IMR-90 (cell line): Measurements from ENCODE around the gene TENM4. TPM values are rescaled to one million over a fixed set of nuclear protein-coding genes. Genes with fewer than 3 reads are reported as not detected.

ENCODE experiments used
- ATAC-seq: fragments of 200-7000 bp; cut with Tn5 transposase; 2 replicates; pipeline ENCODE4 v1.9.1; 2020; ENCODE audit warnings: low read depth, mild to moderate bottlenecking, moderate library complexity
- BruUV-seq: library from RNA; stranded (reverse); fragments of 400-500 nt; replicated peaks from 2 replicates; lab custom pipeline; 2021; lab: Mats Ljungman, UMichigan
- CTCF ChIA-PET: fragments of 300-600 bp; formaldehyde crosslinking; extraction: SDS; loops from one replicate; lab custom pipeline; 2021; ENCODE audit warnings: antibody characterized with exemption; lab: Yijun Ruan, JAX
- POLR2A ChIA-PET: fragments of 300-600 bp; sonication (Branson Sonifier 250); formaldehyde crosslinking; loops from one replicate; lab custom pipeline; 2022; ENCODE audit warnings: antibody characterized with exemption; ENCODE audit not compliant: unreplicated experiment; lab: Charles Lee
- DNase-seq: peaks from one replicate; pipeline ENCODE4 v3.0.0; 2013
- H2AFZ ChIP-seq: replicated peaks from 2 replicates; pipeline ENCODE3; 2013; ENCODE audit warnings: low read length, mild to moderate bottlenecking; ENCODE audit not compliant: poor library complexity
- H2AK5ac ChIP-seq: 2 replicates; pipeline ENCODE4 v1.6.1; 2013; ENCODE audit warnings: low read depth, low read length, inconsistent platforms
- H2AK9ac ChIP-seq: replicated peaks from 2 replicates; pipeline ENCODE3; 2013; ENCODE audit warnings: mild to moderate bottlenecking, low read depth, low read length, moderate library complexity; ENCODE audit not compliant: poor library complexity
- H2BK120ac ChIP-seq: 2 replicates; pipeline ENCODE4 v1.6.1; 2013; ENCODE audit warnings: low read depth, low read length, inconsistent platforms
- H2BK15ac ChIP-seq: 3 replicates; pipeline ENCODE4 v1.6.1; 2013; ENCODE audit warnings: low read depth, low read length, inconsistent platforms
- H2BK20ac ChIP-seq: 2 replicates; pipeline ENCODE4 v1.6.1; 2013; ENCODE audit warnings: low read depth, mild to moderate bottlenecking, inconsistent platforms, low read length, moderate library complexity
- H2BK5ac ChIP-seq: 2 replicates; pipeline ENCODE4 v1.6.1; 2013; ENCODE audit warnings: mild to moderate bottlenecking, low read depth, low read length, inconsistent platforms; ENCODE audit not compliant: poor library complexity, severe bottlenecking
- H3K14ac ChIP-seq: replicated peaks from 2 replicates; pipeline ENCODE4 v1.6.1; 2013; ENCODE audit warnings: low read depth, low read length, inconsistent platforms
- H3K18ac ChIP-seq: 2 replicates; pipeline ENCODE4 v1.6.1; 2013; ENCODE audit warnings: low read depth, low read length, control low read depth
- H3K23ac ChIP-seq: 2 replicates; pipeline ENCODE4 v1.6.1; 2013; ENCODE audit warnings: low read depth, low read length, inconsistent platforms
- H3K27ac ChIP-seq: 2 replicates; pipeline ENCODE4 v1.5.1; 2013; ENCODE audit warnings: mild to moderate bottlenecking, control low read depth, low read length; ENCODE audit not compliant: insufficient read depth
- H3K27me3 ChIP-seq: 2 replicates; pipeline ENCODE4 v1.6.1; 2013; ENCODE audit warnings: low read length; ENCODE audit not compliant: control insufficient read depth, insufficient read depth
- H3K36me3 ChIP-seq: 2 replicates; pipeline ENCODE4 v1.6.1; 2013; ENCODE audit warnings: low read length, mixed read lengths; ENCODE audit not compliant: control insufficient read depth, insufficient read depth
- H3K4ac ChIP-seq: 2 replicates; pipeline ENCODE4 v1.6.1; 2013; ENCODE audit warnings: low read depth, low read length, inconsistent platforms
- H3K4me1 ChIP-seq: 2 replicates; pipeline ENCODE4 v1.6.1; 2013; ENCODE audit warnings: low read length, mixed read lengths; ENCODE audit not compliant: control insufficient read depth, insufficient read depth
- H3K4me2 ChIP-seq: 2 replicates; pipeline ENCODE4 v1.6.1; 2013; ENCODE audit warnings: low read depth, mild to moderate bottlenecking, control low read depth, low read length, moderate library complexity
- H3K4me3 ChIP-seq: 2 replicates; pipeline ENCODE4 v1.5.1; 2013; ENCODE audit warnings: low read depth, mild to moderate bottlenecking, control low read depth, low read length, moderate library complexity; ENCODE audit not compliant: insufficient read depth
- H3K56ac ChIP-seq: 2 replicates; pipeline ENCODE4 v1.6.1; 2013; ENCODE audit warnings: low read length, inconsistent platforms; ENCODE audit not compliant: insufficient read depth; ENCODE audit errors: extremely low read depth
- H3K79me1 ChIP-seq, 2 experiments: 2 replicates each; pipeline ENCODE4 v1.6.1; 2013; ENCODE audit warnings: low read length in 2 of 2, inconsistent platforms in 1 of 2, low read depth in 1 of 2
- H3K9ac ChIP-seq: 2 replicates; pipeline ENCODE4 v1.6.1; 2013; ENCODE audit warnings: low read depth, low read length, control low read depth
- H3K9me1 ChIP-seq: 2 replicates; pipeline ENCODE4 v1.6.1; 2013; ENCODE audit warnings: low read length, inconsistent platforms; ENCODE audit not compliant: insufficient read depth
- H3K9me3 ChIP-seq: 2 replicates; pipeline ENCODE4 v1.6.1; 2013; ENCODE audit warnings: low read length; ENCODE audit not compliant: control insufficient read depth, insufficient read depth
- H4K20me1 ChIP-seq: 2 replicates; pipeline ENCODE4 v1.6.1; 2013; ENCODE audit warnings: low read length, inconsistent platforms; ENCODE audit not compliant: insufficient read depth
- H4K5ac ChIP-seq: 2 replicates; pipeline ENCODE4 v1.6.1; 2013; ENCODE audit warnings: mild to moderate bottlenecking, low read depth, low read length, control low read depth
- H4K8ac ChIP-seq, 2 experiments: 2 replicates each; pipeline ENCODE4 v1.6.1; 2013; ENCODE audit warnings: low read depth in 2 of 2, low read length in 2 of 2, control low read depth in 1 of 2, inconsistent platforms in 1 of 2
- H4K91ac ChIP-seq: 2 replicates; pipeline ENCODE4 v1.6.1; 2013; ENCODE audit warnings: low read depth, low read length, inconsistent platforms; ENCODE audit not compliant: insufficient read depth
- BHLHE40 ChIP-seq: fragments of 150-350 bp; IDR thresholded peaks from 2 replicates; pipeline ENCODE4 v1.6.1; 2016; ENCODE audit warnings: mild to moderate bottlenecking, low read depth, low read length
- CEBPB ChIP-seq: IDR thresholded peaks from 2 replicates; pipeline ENCODE4 v1.6.1; 2012; ENCODE audit warnings: low read depth, low read length, improper control_type of control experiment
- CHD1 ChIP-seq: IDR thresholded peaks from 2 replicates; pipeline ENCODE4 v1.6.1; 2012; ENCODE audit warnings: low read depth, low read length, improper control_type of control experiment
- FOS ChIP-seq: fragments of 150-350 bp; IDR thresholded peaks from 2 replicates; pipeline ENCODE4 v1.6.1; 2016; ENCODE audit warnings: low read depth, low read length
- MAFK ChIP-seq: IDR thresholded peaks from 2 replicates; pipeline ENCODE4 v1.6.1; 2012; ENCODE audit warnings: low read depth, low read length, improper control_type of control experiment
- MAZ ChIP-seq: IDR thresholded peaks from 2 replicates; pipeline ENCODE4 v1.6.1; 2012; ENCODE audit warnings: low read depth, mild to moderate bottlenecking, low read length, improper control_type of control experiment, moderate library complexity, borderline replicate concordance
- MXI1 ChIP-seq: IDR thresholded peaks from 2 replicates; pipeline ENCODE4 v1.6.1; 2012; ENCODE audit warnings: low read depth, mild to moderate bottlenecking, low read length, moderate library complexity, borderline replicate concordance
- NFE2L2 ChIP-seq: fragments of 150-350 bp; IDR thresholded peaks from 2 replicates; pipeline ENCODE4 v1.6.1; 2016; ENCODE audit warnings: low read depth, mild to moderate bottlenecking, low read length
- POLR2A ChIP-seq: IDR thresholded peaks from 2 replicates; pipeline ENCODE4 v1.6.1; 2012; ENCODE audit warnings: mild to moderate bottlenecking, low read depth, low read length
- RAD21 ChIP-seq: IDR thresholded peaks from 2 replicates; pipeline ENCODE4 v1.6.1; 2012; ENCODE audit warnings: low read length, improper control_type of control experiment
- RCOR1 ChIP-seq: IDR thresholded peaks from 2 replicates; pipeline ENCODE4 v1.6.1; 2012; ENCODE audit warnings: mild to moderate bottlenecking, low read length, improper control_type of control experiment; ENCODE audit not compliant: insufficient replicate concordance
- RFX5 ChIP-seq: IDR thresholded peaks from 2 replicates; pipeline ENCODE4 v1.8.0; 2012; ENCODE audit warnings: low read depth, mild to moderate bottlenecking, low read length, moderate library complexity
- SMC3 ChIP-seq: fragments of 150-350 bp; IDR thresholded peaks from 2 replicates; pipeline ENCODE4 v1.6.1; 2016; ENCODE audit warnings: low read depth, mild to moderate bottlenecking, antibody characterized with exemption, low read length, moderate library complexity
- WGBS, 2 experiments: methylation state at CpG; one replicate each; pipeline versions ENCODE4 v1.1.5 to v1.1.7; 2013; ENCODE audit warnings: missing lambda C conversion rate in 2 of 2; ENCODE audit not compliant: insufficient read length in 1 of 2; ENCODE audit errors: extremely low coverage in 2 of 2; 5-methylcytosine and 5-hydroxymethylcytosine counted together
- dilution Hi-C: fragments of 300-500 bp; cut with HindIII; formaldehyde crosslinking; loops from one replicate; pipeline ENCODE4 v1.14.3; 2018; ENCODE audit warnings: low sequenced_read_pairs; ENCODE audit not compliant: unreplicated experiment
- in situ Hi-C: fragments of 300-500 bp; cut with MboI; formaldehyde crosslinking; loops from 3 replicates; pipeline ENCODE4 v1.14.3; 2019; ENCODE audit warnings: low sequenced_read_pairs, inconsistent platforms, mixed read lengths
- intact Hi-C: fragments of 100-400 bp; cut with micrococcal nuclease; formaldehyde crosslinking; loops from 2 replicates; pipeline ENCODE4 v1.10.0; 2022
- polyA plus RNA-seq, 3 experiments: library from polyadenylated mRNA; depleted of rRNA; stranded (reverse); fragments of >200 nt; gene quantifications; 2 replicates each; pipeline ENCODE4 v1.2.3, GENCODE V29; 2012; ENCODE audit warnings: low replicate concordance in 1 of 3
- total RNA-seq: library from RNA; depleted of rRNA; stranded (reverse); fragments of >200 nt; gene quantifications from 2 replicates; pipeline ENCODE4 v1.2.3, GENCODE V29; 2012
- TF ChIP-seq, protein P1 (sequence below): fragments of 150-350 bp; IDR thresholded peaks from 2 replicates; pipeline ENCODE4 v1.6.1; 2017; ENCODE audit warnings: mild to moderate bottlenecking, antibody characterized with exemption, low read length, low read depth
- TF ChIP-seq, protein P2 (sequence below): conservative IDR thresholded peaks from 2 replicates; pipeline ENCODE4 v1.5.1; 2012; ENCODE audit warnings: mild to moderate bottlenecking, low read depth, low read length, improper control_type of control experiment

Gene TENM4
- total and polyA plus RNA-seq, 2 of the 4 experiments (the other 2 are of a cell fraction), result 7.4 to 9.0 TPM

DNA sequence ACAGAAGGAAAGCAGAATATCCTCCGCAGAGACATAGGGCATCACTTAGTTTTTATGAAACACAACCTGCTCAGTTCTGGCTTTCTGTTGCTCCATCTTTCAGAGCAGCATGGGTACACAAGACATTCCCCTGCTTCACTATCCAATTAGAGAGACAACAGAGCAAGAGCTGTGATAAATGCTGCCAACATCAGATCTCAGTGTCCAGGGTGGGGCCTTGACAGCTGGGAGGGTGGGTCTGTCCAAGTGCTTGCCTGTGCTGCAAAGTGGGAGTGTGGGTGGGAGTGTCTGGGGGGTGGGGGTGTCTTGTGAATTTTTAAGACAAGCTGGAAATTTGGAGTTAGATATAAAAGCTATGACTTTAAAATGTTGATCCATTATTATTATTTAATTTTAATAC is 369.6 kb downstream of the TENM4 start:
- intact Hi-C loops (no loop called here), dilution Hi-C loops (no loop called here), in situ Hi-C loops (no loop called here)
- no peak overlapping the region for H2AK9ac ChIP-seq
- no TSS peak for BruUV-seq
- no peak overlapping the region for H3K56ac ChIP-seq
- no peaks in the 10 kb centered on the region for H4K20me1 ChIP-seq
- no peak overlapping the region for H3K4me2 ChIP-seq
- H3K23ac ChIP-seq, result no peak overlapping the region
- H3K36me3 ChIP-seq, result no peaks in the 10 kb centered on the region
- peaks cover 5% of the 10 kb centered on the region; the same call in 1 of the 2 replicates for H3K4me1 ChIP-seq
- H3K9me3 ChIP-seq, result no peaks in the 10 kb centered on the region
- H4K91ac ChIP-seq, result no peak overlapping the region
- no peak overlapping the region for H2BK15ac ChIP-seq
- H4K8ac ChIP-seq, result no peak overlapping the region
- H4K5ac ChIP-seq, result no peak overlapping the region
- H2AK5ac ChIP-seq, result no peak overlapping the region
- H3K9ac ChIP-seq, result no peak overlapping the region
- no peak overlapping the region for H3K14ac ChIP-seq
- no peak overlapping the region for H2BK20ac ChIP-seq
- DNase-seq (no peak), ATAC-seq (no peak)
- ChIA-PET CTCF (interaction anchor here (1.0 to 1.2 kb wide), 2 partner anchors 8 to 16 kb away, joined by 3 to 4 read pairs; no protein-coding TSS in a partner anchor), POLR2A (no interaction called here)
- H3K4me3 ChIP-seq, result no peak overlapping the region
- no peaks in the 10 kb centered on the region for H3K27me3 ChIP-seq
- H2BK120ac ChIP-seq, result no peak overlapping the region
- H3K9me1 ChIP-seq, result peaks cover 4% of the 10 kb centered on the region; the same call in 1 of the 2 replicates
- H2AFZ ChIP-seq, result no peak overlapping the region
- 100% methylated on average over 1 of the region's 1 CpG; no CpG with 5 or more reads in 1 of the 2 experiments for WGBS, 2 experiments
- no peak for TF ChIP-seq RAD21
- no peak for TF ChIP-seq RCOR1
- no peak for TF ChIP-seq MAFK
- no peak for TF ChIP-seq MXI1
- TF ChIP-seq SMC3, result no peak
- no peak for TF ChIP-seq BHLHE40
- TF ChIP-seq, protein P1, sequence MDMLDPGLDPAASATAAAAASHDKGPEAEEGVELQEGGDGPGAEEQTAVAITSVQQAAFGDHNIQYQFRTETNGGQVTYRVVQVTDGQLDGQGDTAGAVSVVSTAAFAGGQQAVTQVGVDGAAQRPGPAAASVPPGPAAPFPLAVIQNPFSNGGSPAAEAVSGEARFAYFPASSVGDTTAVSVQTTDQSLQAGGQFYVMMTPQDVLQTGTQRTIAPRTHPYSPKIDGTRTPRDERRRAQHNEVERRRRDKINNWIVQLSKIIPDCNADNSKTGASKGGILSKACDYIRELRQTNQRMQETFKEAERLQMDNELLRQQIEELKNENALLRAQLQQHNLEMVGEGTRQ, result no peak
- TF ChIP-seq POLR2A, result no peak
- no peak for TF ChIP-seq MAZ
- TF ChIP-seq RFX5, result no peak
- TF ChIP-seq, protein P2, sequence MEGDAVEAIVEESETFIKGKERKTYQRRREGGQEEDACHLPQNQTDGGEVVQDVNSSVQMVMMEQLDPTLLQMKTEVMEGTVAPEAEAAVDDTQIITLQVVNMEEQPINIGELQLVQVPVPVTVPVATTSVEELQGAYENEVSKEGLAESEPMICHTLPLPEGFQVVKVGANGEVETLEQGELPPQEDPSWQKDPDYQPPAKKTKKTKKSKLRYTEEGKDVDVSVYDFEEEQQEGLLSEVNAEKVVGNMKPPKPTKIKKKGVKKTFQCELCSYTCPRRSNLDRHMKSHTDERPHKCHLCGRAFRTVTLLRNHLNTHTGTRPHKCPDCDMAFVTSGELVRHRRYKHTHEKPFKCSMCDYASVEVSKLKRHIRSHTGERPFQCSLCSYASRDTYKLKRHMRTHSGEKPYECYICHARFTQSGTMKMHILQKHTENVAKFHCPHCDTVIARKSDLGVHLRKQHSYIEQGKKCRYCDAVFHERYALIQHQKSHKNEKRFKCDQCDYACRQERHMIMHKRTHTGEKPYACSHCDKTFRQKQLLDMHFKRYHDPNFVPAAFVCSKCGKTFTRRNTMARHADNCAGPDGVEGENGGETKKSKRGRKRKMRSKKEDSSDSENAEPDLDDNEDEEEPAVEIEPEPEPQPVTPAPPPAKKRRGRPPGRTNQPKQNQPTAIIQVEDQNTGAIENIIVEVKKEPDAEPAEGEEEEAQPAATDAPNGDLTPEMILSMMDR, result no peak
- no peak for TF ChIP-seq CEBPB
- TF ChIP-seq FOS, result no peak
- TF ChIP-seq CHD1, result no peak
- no peak for TF ChIP-seq NFE2L2
- H3K79me1 ChIP-seq, result no peaks in the 10 kb centered on the region
- no peak overlapping the region for H2BK5ac ChIP-seq
- no peak overlapping the region for H3K18ac ChIP-seq
- no peak overlapping the region for H3K4ac ChIP-seq
- H3K27ac ChIP-seq, result no peak overlapping the region
